Colon (tissue), 2 donors: Measurements from ENCODE around the gene TUBGCP2.
"Not testable (repeated sequence)": the region's sequence is repeated elsewhere in the genome, so short reads cannot be mapped to it uniquely, and the experiment has no call there.

Source experiments
- FAIRE-seq: peaks from 2 replicates; lab custom pipeline; 2012; peaks lifted over from hg19 to GRCh38; lab: Jason Lieb, UNC
- donor health status: control.
- donor health status: control.

Gene TUBGCP2

DNA sequence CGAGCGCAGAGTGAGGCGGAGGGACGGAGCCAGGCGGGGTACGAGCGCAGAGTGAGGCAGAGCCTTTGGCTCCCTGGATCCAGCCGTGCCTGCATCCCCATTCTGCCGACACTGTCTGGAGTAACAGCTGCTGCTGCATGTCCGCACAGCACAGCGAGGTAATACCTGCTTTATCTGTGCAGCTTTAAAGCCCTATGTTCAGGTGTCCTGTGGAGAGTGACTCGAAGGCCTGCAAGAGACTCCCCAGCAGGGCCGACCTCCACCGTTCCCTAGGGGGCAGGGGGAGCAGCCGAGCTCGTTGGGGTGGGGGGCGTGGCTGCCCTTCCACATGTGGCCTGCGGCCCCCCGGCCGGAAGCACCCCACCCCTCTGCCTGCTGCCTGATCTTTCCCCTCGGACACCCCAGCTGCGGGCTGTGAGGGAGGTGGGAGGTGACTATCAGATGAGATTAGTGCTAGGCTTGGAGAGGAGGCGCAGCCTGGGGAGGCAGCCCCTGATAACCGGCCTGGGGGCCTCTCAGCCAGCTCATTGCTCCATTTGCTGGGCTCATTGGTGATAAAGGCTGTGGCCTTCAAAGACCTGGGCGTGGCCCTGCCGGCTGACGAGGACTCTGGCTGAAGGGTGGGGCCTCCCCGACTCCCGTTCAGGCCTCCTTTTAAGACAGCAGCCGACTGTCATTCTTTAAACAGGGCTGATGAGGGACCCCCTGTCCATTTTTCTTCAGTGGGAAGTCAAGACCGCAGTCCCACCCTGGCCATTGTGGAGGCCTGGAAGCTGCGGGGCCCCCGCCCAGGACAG, 63.0 kb downstream of the TUBGCP2 start:
- FAIRE-seq: no peak

DNA sequence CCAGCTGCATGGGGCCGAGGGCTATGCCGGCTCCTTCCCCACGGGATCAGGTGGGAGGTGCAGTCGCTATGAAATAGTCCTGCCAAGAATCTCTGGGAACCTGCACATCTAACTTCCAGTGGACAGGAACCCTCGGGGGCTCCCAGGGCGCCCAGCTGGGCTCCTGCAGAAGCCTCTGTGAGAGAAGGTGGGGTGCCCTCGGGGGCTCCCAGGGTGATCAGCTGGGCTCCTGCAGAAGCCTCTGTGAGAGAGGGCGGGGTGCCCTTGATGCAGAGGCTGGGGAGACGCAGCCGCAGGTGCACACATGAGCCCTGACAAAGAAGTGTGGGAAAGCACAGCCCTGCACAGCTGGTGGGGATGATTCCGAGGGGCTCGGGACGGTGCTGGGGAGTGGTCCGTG, 65.1 kb downstream of the TUBGCP2 start:
- FAIRE-seq: no peak

DNA sequence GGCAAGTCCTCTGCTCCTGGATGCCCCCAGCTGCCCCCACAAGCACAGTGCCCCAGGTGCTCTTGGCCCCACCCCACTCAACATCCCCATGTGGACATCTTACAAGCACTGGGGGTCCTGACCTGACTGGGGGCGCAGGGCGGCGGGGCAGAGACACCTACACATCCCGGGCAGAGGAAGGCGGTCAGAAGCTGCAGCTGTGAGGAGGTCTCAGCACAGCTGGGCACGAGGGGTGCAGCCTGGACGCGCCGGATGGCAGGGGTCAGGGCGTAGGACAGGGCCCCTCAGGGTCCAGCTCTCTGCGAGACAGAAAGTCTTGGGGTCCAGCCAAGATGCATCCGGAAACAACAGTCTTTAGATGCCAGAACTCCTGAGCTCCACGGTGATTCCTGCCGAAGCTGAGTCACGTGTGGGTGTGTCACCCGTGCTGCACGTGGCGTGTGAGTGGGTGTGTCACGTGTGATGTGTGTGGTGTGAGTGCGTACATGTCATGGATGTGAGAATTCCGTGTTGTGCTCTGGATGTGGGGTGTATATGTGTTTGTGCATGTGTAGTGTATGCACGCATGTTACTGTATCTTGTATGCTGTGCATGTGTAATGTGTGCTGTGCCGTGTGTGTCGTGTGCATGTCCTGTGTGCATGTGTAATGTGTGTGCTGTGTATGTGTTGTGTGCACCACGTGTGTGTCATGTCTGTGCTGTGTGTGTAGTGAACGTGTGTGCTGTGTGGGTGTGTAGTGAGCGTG, 65.9 kb downstream of the TUBGCP2 start:
- no peak for FAIRE-seq

DNA sequence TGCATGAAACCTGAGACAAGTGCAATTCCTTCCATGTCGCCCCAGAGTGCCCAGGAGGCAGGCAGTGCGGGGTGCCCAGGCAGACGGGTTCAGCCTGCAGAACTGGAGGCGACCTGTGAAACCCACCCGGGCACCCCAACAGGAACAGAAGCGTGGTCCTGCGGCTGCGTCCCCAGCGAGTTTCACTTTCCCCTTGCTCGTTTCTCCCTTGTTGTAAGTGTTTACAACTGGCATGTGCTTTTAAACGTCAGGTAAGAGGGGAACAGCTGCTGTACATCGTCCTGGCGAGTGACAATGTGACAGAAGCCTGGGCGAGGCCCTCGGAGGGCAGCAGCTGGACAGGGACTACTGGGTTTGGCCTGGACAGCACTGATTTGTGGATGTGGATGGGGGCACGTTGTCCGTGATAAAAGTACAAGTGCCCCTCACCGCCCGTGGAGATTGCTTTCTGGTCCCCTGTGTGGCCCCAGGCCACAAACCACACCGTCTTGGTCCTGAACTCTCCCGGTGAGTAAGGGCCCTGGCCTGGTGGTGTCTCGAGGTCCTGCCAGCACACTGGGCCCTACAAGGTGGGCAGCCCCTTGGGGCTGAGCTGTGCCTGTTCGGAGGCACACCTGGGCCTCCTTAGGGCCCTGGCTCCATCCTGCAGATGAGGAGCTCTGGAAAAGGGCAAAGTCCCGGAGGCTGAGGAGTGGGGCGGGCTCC, 67.0 kb downstream of the TUBGCP2 start:
- no peak for FAIRE-seq

DNA sequence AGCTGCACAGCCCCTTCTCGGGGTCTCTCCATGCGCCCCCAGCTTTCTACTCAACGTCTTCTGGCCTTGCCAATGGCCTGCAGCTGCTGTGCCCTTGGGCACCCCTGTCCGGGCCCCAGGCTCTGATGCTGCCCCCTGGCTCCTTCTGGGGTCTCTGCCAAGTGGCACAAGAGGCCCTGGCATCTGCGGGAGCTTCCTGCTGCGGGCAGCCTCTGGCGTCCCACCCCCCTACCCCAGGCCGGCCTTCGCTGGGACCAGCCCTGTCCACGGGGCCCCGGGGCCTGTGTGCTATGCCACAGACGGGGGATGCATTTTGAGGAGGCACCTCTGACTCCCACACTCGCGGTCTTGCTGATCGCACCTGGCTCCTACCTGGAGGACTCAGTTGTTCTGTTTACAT, 68.7 kb downstream of the TUBGCP2 start:
- FAIRE-seq: no peak

DNA sequence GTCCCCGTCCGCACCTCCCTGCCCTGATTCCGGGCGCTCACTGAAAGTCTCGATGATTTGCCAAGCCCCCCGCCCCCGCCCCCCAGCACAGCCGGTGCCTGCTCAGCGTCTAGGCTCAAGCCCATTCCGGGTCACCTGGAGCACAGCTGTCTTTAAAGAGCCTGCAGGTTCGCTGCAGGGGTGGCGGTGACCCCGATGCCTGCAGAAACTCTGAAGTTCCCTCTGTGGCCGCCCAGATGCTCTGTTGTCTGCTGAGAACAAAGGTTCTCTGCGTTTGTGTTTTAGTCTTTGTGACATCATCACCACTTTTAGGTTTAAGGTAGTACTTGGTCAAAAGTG, 70.2 kb downstream of the TUBGCP2 start:
- no peak for FAIRE-seq

DNA sequence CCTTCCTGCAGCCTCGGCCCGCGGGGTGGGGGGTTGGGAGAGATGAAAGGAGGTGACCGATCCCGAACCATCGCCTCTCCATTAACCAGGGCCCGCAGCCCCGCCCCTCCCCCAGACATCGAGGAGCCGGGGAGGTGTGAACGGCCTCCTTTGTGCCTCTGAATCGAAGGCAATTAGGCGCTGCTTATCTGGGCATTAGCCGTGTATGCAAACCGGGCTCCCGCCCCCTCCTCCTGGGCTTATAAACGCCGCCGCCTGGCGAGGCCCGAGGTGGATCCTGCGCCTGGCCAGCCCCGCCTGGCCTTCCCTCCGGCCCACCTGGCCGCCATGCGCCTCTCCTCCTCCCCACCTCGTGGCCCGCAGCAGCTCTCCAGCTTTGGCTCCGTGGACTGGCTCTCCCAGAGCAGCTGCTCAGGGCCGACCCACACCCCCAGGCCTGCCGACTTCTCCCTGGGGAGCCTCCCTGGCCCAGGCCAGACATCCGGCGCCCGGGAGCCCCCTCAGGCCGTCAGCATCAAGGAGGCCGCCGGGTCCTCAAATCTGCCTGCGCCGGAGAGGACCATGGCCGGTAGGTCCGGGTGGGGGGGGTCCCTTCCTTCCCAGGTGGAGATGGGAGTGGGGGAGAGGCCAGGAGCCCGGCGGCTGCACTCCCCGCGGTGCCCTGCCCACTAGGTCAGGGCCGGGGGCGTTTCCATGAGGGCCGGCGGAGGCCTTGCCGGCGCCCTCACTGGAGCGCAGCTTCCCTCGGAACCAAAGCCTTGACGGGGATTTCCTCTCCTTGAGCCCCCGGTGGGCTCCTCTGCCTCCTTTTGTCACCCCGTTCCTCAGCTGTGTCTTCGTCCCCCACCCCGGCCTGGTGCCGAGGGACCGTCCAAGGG, 70.8 kb downstream of the TUBGCP2 start, which contains the start of gene VENTX:
TSS of gene VENTX (plus strand) at position 268 of the 878 bp plus-strand sequence. CDS start at position 328, 60 bp downstream.
- no peak for FAIRE-seq

DNA sequence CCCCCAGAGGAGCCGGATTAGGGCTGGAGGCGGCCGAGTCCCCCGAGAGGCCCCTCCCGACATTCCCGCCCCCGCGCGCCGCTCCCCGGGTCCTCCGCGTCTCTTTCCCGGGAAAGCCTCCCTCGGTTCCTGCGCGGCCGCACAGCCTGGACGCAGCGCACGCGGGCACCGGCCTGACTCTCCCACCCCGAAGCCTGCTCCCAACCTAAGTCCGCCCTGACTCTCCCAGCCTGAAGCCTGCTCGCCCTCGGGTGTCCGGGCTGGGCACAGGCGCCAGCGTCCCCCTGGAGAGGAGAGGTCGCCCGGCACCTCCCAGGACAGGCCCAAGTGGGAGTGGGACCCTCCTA, 71.5 kb downstream of the TUBGCP2 start:
- no peak for FAIRE-seq

DNA sequence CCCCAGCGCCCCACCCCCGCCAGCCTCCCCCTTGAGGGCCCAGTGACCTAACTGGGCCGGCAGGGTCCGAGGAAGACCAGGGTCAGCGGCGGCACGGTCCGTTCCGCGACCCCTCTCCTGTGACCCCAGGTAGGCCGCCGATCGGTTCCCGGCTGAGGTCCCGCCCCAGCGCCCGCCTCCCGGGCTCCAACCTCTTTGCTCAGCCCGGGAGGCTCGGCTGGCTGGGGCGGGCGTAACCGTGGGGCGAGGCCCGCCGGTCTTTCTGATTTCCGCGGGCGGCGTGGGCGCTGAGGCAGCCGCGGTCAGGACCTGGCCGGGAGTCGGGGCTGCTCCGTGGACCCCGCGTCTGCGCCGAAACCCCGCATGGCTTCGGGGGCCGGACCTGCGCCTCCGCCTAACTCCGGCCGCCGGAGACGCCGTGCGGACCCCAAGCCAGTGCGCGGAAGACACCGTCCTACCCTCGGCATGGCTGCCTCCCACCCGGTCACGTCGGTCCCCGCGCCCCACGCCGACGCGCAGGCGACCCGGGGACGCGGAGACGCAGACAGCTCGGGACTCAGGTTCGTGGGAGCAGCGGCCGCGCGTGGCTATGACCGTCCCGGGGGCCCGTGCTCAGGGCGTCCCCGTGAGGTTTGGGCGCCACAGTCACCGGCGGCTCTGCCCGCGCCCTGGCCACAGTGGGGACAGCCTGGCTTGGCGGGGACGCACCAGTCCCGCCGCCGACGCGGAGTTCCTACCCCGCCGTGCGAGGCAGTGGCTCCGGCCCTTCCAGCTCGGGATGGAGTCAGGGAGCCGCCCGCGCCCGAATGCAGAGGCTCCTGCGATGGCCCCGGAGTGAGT, 72.1 kb downstream of the TUBGCP2 start:
- FAIRE-seq: no peak

DNA sequence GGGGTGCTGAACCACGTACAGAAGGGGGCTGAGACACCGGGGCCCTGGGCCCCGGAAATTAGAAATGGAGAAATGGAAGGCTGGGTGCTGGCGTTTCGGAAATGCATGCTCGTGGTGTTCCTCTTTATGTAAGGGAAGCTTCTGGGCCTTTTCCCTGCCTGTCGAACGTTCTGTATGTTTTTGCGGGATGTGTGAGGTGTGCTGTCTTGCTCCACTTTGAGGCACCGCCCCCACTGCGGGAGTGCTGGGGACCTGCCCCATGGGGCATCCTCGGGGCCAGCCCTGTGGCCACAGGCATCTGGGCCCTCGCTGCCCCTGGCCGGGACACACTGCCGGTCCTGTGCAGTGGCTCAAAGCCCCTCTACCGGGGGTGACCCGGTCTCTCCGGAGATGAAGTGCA, 72.7 kb downstream of the TUBGCP2 start:
- FAIRE-seq: no peak

DNA sequence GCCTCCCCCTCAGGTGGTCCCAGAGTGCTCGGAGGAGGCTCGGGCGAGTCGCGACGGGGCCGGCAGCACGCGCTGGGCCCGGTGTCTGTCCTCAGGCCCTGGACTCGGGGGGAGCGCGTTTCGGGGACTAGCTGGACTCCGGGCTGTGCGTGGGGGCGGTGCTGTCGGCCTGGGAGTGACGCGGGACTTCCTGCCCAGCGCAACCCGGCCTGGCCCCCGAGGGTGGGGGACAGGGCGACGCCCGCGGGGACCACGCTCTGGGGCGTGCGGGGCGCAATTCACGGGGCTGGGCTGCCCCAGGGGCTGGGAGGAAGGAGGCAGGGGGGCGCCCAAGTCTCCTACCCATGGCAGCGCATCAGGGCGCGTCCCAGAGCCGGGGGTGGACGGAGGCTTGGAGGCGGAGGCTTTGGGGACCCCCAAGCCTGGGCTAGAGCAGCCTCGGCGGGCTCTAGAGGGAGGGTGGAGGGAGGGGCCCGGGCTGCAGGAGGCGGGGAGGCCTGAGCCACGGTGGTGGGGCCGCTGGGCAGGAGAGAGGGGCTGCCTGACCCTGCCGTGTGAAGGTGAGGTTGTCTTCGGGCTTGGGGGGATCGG, 73.3 kb downstream of the TUBGCP2 start:
- FAIRE-seq: no peak

DNA sequence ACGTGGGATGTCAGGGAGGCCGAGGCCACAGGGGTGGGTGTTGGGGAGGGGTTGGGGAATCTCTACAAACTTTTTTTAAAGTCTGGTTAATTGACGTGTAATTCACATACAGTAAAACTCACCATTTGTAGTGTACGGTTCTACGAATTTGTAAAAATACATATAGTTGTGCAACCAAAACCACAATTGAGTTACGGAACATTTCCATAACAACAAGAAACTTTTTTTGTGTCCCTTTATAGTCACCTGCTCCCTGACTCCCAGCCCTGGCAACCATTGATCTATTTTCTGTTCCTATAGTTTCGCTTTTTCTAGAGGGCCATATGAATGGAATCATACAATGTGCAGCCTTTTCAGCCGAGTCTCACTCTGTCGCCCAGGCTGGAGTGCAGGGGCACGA, 73.9 kb downstream of the TUBGCP2 start:
- FAIRE-seq: not testable (repeated sequence)

DNA sequence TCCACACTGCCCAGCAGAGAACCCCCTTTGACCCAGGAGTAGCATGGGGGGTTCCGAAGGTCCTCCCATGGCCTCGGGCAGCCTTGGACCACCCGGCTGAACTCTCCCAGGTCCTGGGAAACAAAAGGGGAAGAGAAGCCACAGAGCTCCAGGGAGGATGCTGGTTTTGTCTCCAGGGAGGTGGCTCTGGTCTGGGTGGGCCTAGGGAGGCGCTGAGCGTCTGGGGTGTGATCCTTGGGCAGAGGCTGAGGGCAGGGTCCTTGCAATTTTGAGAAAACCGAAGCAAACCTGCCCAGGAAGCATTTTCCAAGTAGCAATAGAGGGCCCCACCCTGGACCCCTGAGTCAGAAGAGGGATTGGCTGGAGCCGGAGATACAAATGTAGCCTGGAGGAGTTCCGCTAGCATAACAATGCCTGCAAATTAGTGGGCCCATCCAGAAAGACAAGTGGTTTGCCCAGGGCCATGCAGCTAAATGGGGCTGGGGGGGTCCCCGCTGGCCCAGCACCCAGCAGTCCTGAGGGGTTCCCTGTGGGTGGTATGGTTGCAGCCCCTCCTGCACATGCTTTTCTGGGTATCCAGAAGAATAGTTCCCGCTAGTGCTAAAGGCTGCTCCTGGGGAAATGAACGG, 76.6 kb downstream of the TUBGCP2 start:
- no peak for FAIRE-seq

DNA sequence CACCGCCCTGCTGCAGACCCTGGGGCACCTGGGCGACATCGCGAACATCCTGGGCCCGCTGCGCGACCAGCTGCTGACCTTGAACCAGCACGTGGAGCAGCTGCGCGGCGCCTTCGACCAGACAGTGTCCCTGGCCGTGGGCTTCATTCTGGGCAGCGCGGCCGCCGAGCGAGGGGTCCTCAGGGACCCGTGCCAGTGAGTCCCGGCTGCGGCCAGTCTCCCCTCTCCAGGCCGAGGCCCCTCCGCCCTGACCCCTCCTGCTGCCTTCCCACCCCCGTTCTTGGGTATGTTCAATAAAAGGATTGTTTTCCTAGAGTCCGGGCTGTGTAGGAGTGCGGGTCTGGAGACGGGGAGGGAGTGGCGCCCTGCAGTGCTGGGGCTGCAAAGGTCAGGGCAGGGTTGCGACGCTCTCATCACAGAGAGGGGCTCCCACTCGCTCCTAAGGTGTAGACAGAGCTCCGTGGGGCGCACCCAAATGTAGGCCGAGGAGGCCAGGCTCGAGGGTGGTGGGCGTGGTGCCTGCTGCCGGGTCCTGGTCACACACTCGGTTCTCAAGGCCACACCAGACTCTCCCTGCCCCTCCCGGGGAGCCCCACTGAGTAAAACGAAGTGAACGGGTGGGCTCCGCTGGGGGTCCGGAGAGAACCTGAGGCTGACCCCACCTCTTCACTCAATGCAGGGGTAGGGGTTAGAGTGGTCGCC, 77.3 kb downstream of the TUBGCP2 start:
- no peak for FAIRE-seq

DNA sequence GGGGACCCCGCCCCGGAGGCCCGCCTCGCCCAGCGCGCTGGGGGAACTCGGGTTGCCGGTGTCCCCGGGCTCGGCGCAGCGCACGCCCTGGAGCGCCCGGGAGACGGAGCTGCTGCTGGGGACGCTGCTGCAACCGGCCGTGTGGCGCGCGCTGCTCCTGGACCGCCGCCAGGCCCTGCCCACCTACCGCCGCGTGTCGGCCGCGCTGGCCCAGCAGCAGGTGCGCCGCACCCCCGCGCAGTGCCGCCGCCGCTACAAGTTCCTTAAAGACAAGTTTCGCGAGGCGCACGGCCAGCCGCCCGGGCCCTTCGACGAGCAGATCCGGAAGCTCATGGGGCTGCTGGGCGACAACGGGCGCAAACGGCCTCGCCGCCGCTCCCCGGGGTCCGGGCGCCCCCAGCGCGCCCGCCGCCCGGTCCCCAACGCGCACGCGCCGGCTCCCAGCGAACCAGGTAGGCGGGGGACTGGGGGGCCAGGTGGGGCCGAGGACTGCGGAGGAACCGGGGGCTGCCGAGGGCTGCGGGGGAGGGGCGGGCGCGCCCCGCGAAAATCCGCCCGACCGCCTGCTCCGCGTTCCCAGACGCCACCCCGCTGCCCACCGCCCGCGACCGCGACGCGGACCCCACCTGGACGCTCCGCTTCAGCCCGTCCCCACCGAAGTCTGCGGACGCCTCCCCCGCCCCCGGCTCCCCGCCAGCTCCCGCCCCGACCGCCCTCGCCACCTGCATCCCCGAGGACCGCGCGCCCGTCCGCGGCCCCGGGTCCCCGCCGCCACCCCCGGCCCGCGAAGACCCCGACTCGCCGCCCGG, 78.1 kb downstream of the TUBGCP2 start:
- no peak for FAIRE-seq

DNA sequence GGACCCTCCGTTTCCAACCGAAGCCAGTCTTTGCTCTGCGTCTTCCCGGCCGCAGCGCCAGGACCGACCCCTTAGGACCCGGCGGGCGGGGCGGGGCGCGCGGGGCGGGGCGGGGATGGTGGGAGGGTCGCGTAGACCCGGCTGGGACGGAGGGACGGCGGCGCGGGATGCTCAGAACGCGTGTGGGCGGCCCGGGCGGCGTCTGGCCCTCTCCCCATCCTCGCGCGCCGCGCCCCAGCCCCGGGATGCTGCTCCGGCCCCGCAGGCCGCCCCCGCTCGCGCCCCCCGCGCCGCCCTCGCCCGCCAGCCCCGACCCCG, 78.7 kb downstream of the TUBGCP2 start, which contains the start of gene UTF1:
TSS of gene UTF1 (plus strand) at position 174 of the 318 bp plus-strand sequence. CDS start at position 246, 72 bp downstream.
- FAIRE-seq: no peak

DNA sequence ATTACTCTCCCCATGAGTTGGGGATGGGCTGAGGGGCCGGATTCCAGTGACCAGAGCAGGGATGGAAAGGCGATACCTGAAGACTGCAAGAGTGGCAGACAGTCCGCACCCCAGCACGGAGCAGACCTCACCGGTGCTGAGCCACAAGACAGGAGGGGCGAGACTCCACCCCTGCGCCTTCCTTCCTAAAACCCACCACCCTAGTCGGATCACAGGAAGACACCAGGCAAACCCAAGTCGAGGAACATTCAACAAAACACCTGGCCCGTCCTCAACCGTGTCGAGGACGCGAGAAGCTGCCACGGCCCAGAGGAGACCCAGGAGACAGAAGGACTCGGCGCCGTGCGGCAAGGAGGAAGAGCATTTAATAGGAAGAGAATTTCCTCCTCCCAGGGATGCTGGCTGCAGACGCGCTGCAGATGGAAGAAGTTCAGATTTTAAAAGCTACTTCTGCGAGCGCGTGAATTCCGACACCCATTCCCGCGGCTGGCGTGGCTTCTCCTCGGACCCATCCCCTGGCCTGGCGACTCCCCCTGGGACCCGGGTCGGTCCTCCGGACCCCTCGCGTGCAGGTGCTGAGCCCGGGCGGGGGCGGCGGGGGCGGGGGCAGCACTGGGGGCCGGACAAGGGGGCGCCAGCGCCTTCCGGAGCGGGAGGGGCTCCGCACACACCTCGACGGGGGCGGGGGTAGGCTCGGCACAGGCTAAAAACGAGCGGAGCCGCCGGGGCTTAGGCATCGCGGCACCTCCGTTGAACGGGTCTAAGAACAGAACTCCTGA, 79.2 kb downstream of the TUBGCP2 start:
- no peak for FAIRE-seq
